GM18909 (cell line): ENCODE measurements around the gene CYB5R3.
"Not testable (repeated sequence)": the region's sequence is repeated elsewhere in the genome, so short reads cannot be mapped to it uniquely, and the experiment has no call there.

Source experiments
- ATAC-seq: cut with Tn5 transposase; IDR thresholded peaks from one replicate; pipeline ENCODE4 v1.9.1; 2021; ENCODE audit warnings: mild to moderate bottlenecking; ENCODE audit not compliant: unreplicated experiment, poor library complexity

CYB5R3 gene

DNA sequence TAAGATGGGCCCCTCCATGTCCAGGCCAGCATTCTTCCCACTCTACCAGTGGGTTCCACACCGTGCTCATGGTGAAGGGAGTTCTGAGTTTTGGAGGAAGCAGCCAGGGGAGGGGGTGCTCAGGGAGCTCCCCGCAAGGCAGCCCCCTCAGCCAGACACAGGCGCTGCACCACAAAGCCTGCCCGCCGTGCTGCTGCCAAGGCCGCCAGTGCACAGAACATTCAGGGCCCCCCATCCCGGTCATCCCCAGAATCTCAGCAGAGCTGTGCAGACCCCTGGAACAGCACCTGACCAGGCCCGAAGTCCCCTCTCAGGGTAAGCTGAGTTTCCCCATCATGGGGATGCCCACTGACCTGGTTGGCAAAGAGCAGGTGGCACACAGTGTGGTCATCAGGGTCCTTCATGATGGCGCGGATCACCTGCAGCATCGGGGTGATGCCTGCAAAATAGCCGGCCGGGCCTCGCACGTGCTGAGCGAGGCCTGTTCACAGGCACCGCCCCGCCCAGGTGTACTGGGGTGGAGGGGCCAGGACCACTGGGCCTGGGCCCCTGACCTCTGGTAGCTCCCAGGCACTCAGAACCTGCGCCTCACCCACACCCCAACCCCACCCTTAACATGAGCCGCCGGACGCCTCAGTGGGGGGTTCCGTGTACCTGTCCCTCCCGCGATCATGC is 22.1 kb downstream of the CYB5R3 start:
- no peak for ATAC-seq

- ATAC-seq: no peak
Observed at GRCh38 chr22:42626431-42626830, 22.8 kb downstream of the CYB5R3 start.

- ATAC-seq: no peak
Observed at GRCh38 chr22:42625416-42625815, 23.8 kb downstream of the CYB5R3 start.

DNA sequence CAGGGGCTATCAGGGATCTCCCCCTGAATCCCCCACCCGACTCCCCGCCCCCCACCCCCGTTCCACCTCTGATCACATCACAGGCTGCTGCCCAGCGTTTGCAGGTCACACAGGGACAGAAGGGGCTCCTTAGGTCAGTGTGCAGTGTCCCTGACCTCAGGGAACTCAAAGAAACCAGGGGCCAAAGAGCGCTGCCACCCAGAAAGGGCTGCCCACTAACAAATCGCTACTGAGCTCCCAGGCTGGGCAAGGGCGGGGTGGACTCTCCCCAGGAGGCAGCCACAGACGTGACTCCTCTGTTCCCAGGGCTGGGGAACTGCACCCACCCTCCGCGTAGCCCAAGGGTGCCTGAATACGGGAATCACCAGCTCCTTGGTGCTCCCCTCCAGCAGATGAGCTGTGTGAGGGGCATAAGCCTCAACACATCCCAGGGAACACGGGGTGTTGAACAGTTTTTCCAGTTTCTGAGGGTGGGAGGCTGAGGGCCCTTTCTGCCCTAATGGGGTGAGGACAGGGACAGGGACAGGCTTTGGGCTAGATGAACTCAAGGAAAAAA is 24.6 kb downstream of the CYB5R3 start:
- no peak for ATAC-seq

GRCh38 chr22:42623756-42624441 is 25.3 kb downstream of the CYB5R3 start:
- no peak for ATAC-seq

GRCh38 chr22:42623301-42623751 is 25.9 kb downstream of the CYB5R3 start:
- ATAC-seq: no peak

DNA sequence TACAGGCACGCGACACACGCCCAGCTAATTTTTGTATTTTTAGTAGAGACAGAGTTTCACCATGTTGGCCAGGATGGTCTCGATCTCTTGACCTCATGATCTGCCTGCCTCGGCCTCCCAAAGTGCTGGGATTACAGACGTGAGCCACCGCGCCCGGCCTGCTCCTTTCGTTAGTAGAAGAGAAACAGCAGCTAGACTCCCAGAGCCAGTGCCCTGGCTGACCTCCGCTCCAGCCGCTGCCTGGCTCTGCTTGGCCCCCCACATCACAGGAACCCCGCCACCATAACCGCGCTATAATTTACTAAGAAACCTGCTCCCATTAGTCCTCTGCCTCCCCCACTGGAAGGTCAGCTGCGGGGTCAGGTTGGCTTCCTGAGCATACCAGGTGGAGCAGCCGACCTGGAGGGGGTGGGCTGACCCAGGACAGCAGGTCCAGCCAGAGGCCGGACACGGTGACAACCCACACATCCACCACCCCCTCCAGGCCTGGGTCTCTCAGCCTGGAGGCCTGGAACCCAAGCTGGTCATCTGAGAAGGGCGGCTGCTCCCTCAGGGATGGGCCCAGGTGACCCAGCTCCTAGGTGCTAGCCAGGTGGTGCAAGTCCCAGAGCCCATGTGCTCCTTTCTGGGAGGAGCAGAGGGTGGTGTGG is 27.0 kb downstream of the CYB5R3 start:
- no peak for ATAC-seq

DNA sequence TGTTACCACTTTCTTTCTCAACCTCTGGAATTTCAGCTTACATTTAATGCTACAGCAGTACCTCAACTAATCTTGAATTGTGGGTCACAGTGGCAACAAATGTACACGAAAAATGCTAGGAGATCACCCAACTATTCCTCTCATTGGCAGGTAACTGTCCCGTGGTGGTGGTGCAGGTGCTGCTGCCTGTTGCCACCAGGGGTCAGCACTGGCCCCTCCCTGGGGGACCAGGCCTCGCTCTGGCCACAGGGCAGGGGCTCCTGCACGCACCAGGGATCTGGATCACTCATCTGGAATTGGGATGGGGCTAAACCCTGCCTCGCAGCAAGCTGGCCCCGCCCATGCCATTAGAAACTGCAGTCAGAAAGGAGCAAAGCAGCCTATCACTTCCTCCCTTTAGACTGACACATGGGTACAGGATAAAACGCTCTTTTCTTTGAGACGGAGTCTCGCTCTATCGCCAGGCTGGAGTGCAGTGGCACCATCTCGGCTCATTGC is 27.6 kb downstream of the CYB5R3 start:
- no peak for ATAC-seq

GRCh38 chr22:42620084-42620483 is 29.1 kb downstream of the CYB5R3 start:
- no peak for ATAC-seq

DNA sequence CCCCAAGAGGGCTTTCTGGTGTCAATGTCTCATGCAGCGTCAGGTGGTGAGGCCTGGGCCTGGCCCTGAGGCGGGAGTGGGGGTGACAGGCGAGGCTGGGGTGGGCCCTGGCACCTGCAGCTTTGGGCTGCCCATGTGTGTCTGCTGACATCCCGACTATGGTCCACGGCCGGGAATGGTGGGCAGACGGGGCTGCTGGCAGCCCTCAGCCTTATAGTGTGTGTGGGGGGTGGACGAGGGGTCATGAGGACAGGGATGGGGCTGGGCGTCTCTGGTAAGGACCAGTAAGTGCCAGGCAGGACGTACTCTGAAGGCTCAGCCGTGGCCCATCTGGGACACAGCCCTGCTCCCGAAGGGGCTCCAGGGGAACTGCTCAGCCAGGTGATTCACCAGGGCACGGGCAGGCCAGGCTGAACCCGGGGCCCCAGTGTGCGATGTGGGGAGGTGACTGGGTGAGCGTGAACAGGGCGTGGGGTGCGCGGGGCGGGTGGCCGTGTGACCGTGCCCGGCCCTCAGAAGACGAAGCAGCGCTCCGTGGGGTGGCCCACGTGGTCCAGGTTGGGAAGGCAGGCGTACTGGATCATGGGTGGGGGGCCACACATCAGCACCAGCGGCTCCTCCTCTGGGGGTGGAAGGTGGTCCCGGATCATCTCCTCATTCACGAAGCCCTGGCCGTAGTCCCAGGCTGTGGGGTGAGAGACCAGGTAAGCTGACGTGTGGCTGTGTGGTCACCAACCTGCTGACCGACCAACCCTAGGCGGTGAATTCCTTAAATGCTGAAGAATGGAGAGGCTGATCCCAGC is 29.7 kb downstream of the CYB5R3 start:
- ATAC-seq: no peak

GRCh38 chr22:42617155-42617983 is 31.8 kb downstream of the CYB5R3 start:
- no peak for ATAC-seq

GRCh38 chr22:42615860-42616175 is 33.4 kb downstream of the CYB5R3 start:
- ATAC-seq: not testable (repeated sequence)

DNA sequence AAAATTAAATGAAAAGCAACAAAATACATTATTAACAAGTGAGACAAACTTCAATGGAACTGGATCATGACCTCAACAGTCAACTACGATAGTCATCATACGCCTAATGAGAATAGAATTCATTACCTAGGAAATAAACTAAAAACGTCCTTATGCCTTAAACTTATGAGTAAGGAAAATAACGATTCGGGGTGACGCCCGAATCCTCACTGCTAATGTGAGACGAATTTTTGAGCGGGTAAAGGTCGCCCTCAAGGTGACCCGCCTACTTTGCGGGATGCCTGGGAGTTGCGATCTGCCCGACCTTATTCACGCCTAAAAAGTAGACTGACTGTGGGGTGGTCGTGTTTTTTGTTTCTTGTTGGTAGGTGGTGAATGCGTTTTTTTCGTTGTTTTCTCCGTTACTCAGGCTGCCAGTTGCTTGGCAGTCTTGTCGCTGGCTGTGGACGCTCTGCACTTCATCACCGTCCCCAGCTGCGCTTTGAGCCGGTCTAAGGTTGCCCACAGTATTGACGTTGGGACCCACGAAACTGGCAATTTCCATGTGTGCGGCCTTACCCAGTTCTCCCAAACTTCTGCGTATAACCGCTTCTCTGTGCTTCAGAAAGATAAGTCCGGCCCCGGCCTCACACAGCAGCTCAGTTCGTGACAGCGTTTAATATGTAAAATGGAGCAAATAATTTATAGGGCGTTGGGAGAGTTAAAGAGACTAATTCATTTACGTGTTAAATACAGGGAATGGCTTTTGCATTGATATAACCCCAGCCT is 33.9 kb downstream of the CYB5R3 start:
- peak; percentile 63 for ATAC-seq

- peak; percentile 74 for ATAC-seq
Observed at GRCh38 chr22:42614312-42615091, 34.7 kb downstream of the CYB5R3 start, which contains the start of gene POLDIP3. POLDIP3 (minus strand) TSS chr22:42614883; CDS start chr22:42614857, 26 bp downstream.

GRCh38 chr22:42613872-42614301 is 35.3 kb downstream of the CYB5R3 start:
- no peak for ATAC-seq

- ATAC-seq: no peak
Observed at GRCh38 chr22:42612336-42612735, 36.9 kb downstream of the CYB5R3 start.

- ATAC-seq: no peak
Observed at GRCh38 chr22:42611051-42611450, 38.1 kb downstream of the CYB5R3 start.

DNA sequence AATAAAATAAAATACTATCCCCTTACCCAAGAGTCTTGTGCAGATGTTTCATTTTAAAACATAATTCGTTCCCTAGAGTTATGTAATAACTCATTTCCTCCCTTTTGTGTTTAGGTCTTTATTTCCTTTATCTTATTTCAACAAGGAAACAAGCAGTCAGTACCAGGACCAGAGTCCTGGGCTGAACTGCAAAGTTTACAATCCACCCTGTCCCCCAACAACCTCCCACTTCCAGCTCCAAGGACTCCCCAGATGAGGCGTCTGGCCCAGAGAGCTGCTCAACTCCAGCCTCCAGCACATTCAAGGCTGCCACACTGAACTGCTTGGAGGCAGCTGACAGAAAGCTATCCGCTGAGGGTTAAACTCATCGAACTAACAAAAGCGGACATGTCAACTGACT is 39.0 kb downstream of the CYB5R3 start:
- ATAC-seq: no peak
